B cell (primary cell): ENCODE data around the gene RFX4. TPM values are rescaled to one million over a fixed set of nuclear protein-coding genes. Genes with fewer than 3 reads are reported as not detected.

Source experiments
- ATAC-seq: fragments of 200-7000 bp; cut with Tn5 transposase; one replicate; pipeline ENCODE4 v1.10.0; 2021; ENCODE audit warnings: low read depth, mild to moderate bottlenecking, moderate number of reproducible peaks, moderate library complexity
- CTCF ChIA-PET: fragments of 350-600 bp; sonication (Branson Sonifier 250); formaldehyde crosslinking; loops from one replicate; lab custom pipeline; 2021; ENCODE audit warnings: antibody characterized with exemption, inconsistent platforms; lab: Charles Lee
- POLR2A ChIA-PET: fragments of 350-600 bp; sonication (Branson Sonifier 250); formaldehyde crosslinking; loops from one replicate; lab custom pipeline; 2021; ENCODE audit warnings: antibody characterized with exemption; lab: Charles Lee
- DNase-seq: peaks from one replicate; pipeline ENCODE4 v3.0.0; 2013
- H2AFZ ChIP-seq: 2 replicates; pipeline ENCODE4 v1.6.1; 2012; ENCODE audit warnings: mild to moderate bottlenecking, low read depth, low read length; ENCODE audit not compliant: insufficient read depth, poor library complexity, severe bottlenecking
- H3K27ac ChIP-seq, 2 donors: 1 replicate in 1 of 2; 2 replicates in 1 of 2; pipeline ENCODE4 v1.5.1; 2012 to 2013; ENCODE audit warnings: low read length in 2 of 2, mild to moderate bottlenecking in 2 of 2, moderate library complexity in 1 of 2
- H3K27me3 ChIP-seq, 4 experiments: fragments of 200-600 bp in 1 of 4; sonication (generic) in 1 of 4; replicated peaks in 1 of 4; 1 replicate in 2 of 4; 2 replicates in 2 of 4; pipeline versions ENCODE4 v1.6.1 to v1.7.0; 2013 to 2016; ENCODE audit warnings: low read length in 3 of 4, mild to moderate bottlenecking in 2 of 4, mixed read lengths in 1 of 4, moderate library complexity in 1 of 4; ENCODE audit not compliant: insufficient read depth in 4 of 4, control insufficient read depth in 3 of 4; ENCODE audit errors: control extremely low read depth in 1 of 4
- H3K36me3 ChIP-seq, 2 experiments: replicated peaks in 1 of 2; 1 replicate in 1 of 2; 2 replicates in 1 of 2; pipeline versions ENCODE4 v1.6.1 to v1.7.1; 2013; ENCODE audit warnings: low read length in 1 of 2; ENCODE audit not compliant: insufficient read depth in 2 of 2, control insufficient read depth in 1 of 2; ENCODE audit errors: control extremely low read depth in 1 of 2, extremely low read depth in 1 of 2
- H3K4me1 ChIP-seq, 2 donors: fragments of 200-600 bp in 1 of 2; sonication (generic) in 1 of 2; 1 replicate in 1 of 2; 2 replicates in 1 of 2; pipeline versions ENCODE4 v1.5.1 to v1.6.1; 2013 to 2017; ENCODE audit warnings: low read length in 2 of 2; ENCODE audit not compliant: control insufficient read depth in 2 of 2, insufficient read depth in 2 of 2
- H3K4me2 ChIP-seq: replicated peaks from 2 replicates; pipeline ENCODE3; 2012; ENCODE audit warnings: mild to moderate bottlenecking, low read depth, low read length; ENCODE audit not compliant: poor library complexity, severe bottlenecking
- H3K4me3 ChIP-seq, 5 experiments: fragments of 200-600 bp in 1 of 5; sonication (generic) in 1 of 5; 1 replicate in 3 of 5; 2 replicates in 2 of 5; pipeline versions ENCODE4 v1.5.1 to v1.7.0; 2011 to 2016; ENCODE audit warnings: low read length in 4 of 5, mild to moderate bottlenecking in 4 of 5, low read depth in 2 of 5, control low read depth in 1 of 5, moderate library complexity in 1 of 5; ENCODE audit not compliant: insufficient read depth in 1 of 5; ENCODE audit errors: control extremely low read depth in 1 of 5, extremely low read depth in 1 of 5
- H3K79me2 ChIP-seq: fragments of 200-600 bp; sonication (generic); one replicate; pipeline ENCODE4 v1.6.0; 2016; ENCODE audit warnings: low read length; ENCODE audit not compliant: control insufficient read depth, insufficient read depth
- H3K9ac ChIP-seq: fragments of 200-600 bp; sonication (generic); 2 replicates; pipeline ENCODE4 v1.6.1; 2017; ENCODE audit warnings: mild to moderate bottlenecking, low read length, moderate library complexity
- H3K9me3 ChIP-seq, 3 donors: one replicate each; pipeline versions ENCODE4 v1.6.1 to v1.7.1; 2013; ENCODE audit warnings: low read length in 2 of 3; ENCODE audit not compliant: control insufficient read depth in 2 of 3, insufficient read depth in 1 of 3; ENCODE audit errors: control extremely low read depth in 1 of 3
- H4K20me1 ChIP-seq: 2 replicates; pipeline ENCODE4 v1.6.0; 2012; ENCODE audit warnings: mild to moderate bottlenecking, low read length; ENCODE audit not compliant: insufficient read depth, control insufficient read depth, poor library complexity, severe bottlenecking
- H3K27ac Mint-ChIP-seq: one replicate; pipeline ENCODE4 v1.8.0; 2021; ENCODE audit warnings: mixed read lengths
- H3K27me3 Mint-ChIP-seq: one replicate; pipeline ENCODE4 v1.8.0; 2021; ENCODE audit warnings: mixed read lengths
- H3K4me1 Mint-ChIP-seq: one replicate; pipeline ENCODE4 v1.8.0; 2021; ENCODE audit warnings: mixed read lengths
- H3K4me3 Mint-ChIP-seq: one replicate; pipeline ENCODE4 v1.8.0; 2021; ENCODE audit warnings: mixed read lengths
- H3K9me3 Mint-ChIP-seq: one replicate; pipeline ENCODE4 v1.8.0; 2022; ENCODE audit warnings: mixed read lengths; ENCODE audit not compliant: insufficient read depth
- EZH2 ChIP-seq: IDR thresholded peaks from 2 replicates; pipeline ENCODE4 v1.6.1; 2012; ENCODE audit warnings: borderline replicate concordance, low read depth, mild to moderate bottlenecking, moderate library complexity, low read length; ENCODE audit not compliant: insufficient read depth, poor library complexity, severe bottlenecking
- WGBS: methylation state at CpG from one replicate; pipeline ENCODE4 v1.1.5; 2013; ENCODE audit warnings: missing lambda C conversion rate; ENCODE audit not compliant: insufficient coverage; 5-methylcytosine and 5-hydroxymethylcytosine counted together
- intact Hi-C: fragments of 100-400 bp; cut with micrococcal nuclease; formaldehyde crosslinking; loops from one replicate; pipeline ENCODE4 v1.10.0; 2022
- polyA plus RNA-seq: library from polyadenylated mRNA; depleted of rRNA; stranded (reverse); fragments of >200 nt; gene quantifications from 2 replicates; pipeline ENCODE4 v1.2.3, GENCODE V29; 2012
- total RNA-seq, 2 donors: library from RNA; stranded (reverse); fragments of 120-200 nt in 1 of 2; gene quantifications; 1 replicate in 1 of 2; 2 replicates in 1 of 2; pipeline versions ENCODE4 v1.2.3 to v1.2.4, GENCODE V29; 2013 to 2022
- TF ChIP-seq, protein P1 (sequence below): fragments of 200-600 bp; IDR thresholded peaks from one replicate; pipeline ENCODE4 v1.8.0; 2022; ENCODE audit warnings: antibody characterized with exemption, mild to moderate bottlenecking

RFX4 gene
- total and polyA plus RNA-seq, 2 donors (not counting 1 experiment from before 2014, with no cell fraction given), result not detected

DNA sequence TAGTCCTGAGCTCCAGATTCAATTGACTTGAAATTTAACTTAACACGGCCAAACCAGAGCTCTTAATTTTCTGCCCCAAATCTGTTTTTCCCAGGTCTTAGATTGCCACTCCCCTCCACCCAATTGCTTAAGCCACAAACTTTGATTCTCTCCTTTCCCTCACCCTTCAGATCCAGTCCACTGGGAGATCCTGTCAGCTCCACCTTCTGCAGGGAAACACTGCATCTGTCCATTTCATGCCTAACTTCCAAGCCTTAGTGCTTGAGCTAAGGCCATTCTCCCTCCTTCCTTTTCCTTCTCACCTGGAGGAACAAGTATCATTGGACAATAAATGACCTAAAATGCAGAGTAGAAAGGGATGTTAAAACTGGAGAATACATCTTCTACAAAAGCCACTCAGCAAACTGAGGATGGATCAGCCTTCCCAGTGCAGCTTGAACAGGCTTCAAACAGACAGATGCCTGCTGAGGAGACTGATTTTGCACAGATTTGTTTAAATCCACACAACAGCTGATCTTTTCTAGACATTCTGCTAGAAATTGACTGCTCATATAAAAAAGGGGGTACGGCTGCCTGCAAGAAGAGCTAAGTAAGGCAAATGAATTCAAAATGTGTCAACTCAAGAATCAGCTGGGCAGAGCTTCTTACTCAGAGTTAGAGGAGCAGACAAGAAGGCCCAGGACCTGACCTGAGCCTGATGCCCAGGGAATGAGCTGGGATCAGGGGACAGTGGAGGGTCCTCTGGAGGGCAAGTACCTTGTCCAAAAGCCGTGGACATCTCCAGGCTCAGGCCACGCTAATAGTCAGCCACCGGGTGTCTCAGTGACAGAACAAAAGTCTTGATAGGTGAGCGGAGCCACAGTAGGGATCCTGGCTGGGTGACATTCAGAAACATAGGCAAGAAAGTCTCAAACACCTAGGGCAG is 110.4 kb downstream of the RFX4 start:
- H3K9ac ChIP-seq, result no peak overlapping the region
- intact Hi-C loops, result no loop called here
- H3K4me1 ChIP-seq, result no peaks in the 10 kb centered on the region
- no peaks in the 10 kb centered on the region for H3K36me3 ChIP-seq
- 93% methylated on average over 4 of the region's 6 CpGs for WGBS
- Mint-ChIP-seq H3K27me3 (peaks cover 33% of the 10 kb centered on the region), H3K4me1 (no peaks in the 10 kb centered on the region), H3K9me3 (no peaks in the 10 kb centered on the region), H3K4me3 (no peak overlapping the region), H3K27ac (no peak overlapping the region)
- no peak overlapping the region for H3K4me2 ChIP-seq
- DNase-seq (no peak), ATAC-seq (no peak)
- no peak overlapping the region for H3K27ac ChIP-seq
- peaks cover 0 to 5% (median 2%) of the 10 kb centered on the region in 4 experiments for H3K27me3 ChIP-seq
- no peak overlapping the region for H3K4me3 ChIP-seq
- H3K9me3 ChIP-seq, result peaks cover 0 to 3% (median under 1%) of the 10 kb centered on the region in 3 donors
- H3K79me2 ChIP-seq, result no peaks in the 10 kb centered on the region
- H2AFZ ChIP-seq, result no peak overlapping the region
- TF ChIP-seq, protein P1, sequence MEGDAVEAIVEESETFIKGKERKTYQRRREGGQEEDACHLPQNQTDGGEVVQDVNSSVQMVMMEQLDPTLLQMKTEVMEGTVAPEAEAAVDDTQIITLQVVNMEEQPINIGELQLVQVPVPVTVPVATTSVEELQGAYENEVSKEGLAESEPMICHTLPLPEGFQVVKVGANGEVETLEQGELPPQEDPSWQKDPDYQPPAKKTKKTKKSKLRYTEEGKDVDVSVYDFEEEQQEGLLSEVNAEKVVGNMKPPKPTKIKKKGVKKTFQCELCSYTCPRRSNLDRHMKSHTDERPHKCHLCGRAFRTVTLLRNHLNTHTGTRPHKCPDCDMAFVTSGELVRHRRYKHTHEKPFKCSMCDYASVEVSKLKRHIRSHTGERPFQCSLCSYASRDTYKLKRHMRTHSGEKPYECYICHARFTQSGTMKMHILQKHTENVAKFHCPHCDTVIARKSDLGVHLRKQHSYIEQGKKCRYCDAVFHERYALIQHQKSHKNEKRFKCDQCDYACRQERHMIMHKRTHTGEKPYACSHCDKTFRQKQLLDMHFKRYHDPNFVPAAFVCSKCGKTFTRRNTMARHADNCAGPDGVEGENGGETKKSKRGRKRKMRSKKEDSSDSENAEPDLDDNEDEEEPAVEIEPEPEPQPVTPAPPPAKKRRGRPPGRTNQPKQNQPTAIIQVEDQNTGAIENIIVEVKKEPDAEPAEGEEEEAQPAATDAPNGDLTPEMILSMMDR, result no peak
- no peak for TF ChIP-seq EZH2
- ChIA-PET POLR2A (no interaction called here), CTCF (no interaction called here)
- no peaks in the 10 kb centered on the region for H4K20me1 ChIP-seq

DNA sequence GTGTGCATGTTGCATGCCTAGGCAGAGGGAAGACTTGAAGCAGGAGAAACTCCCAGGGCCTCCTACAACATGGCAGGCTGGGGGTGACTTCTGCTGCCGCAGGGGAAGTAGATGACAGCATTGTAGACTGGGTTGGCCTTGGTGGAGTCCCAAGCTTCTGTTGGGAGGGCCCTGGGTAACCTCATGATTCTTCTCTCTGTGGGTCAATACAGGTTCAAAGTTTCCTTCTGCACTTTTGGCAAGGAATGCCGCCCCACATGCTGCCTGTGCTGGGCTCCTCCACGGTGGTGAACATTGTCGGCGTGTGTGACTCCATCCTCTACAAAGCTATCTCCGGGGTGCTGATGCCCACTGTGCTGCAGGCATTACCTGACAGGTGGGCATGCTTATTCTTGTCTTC is 113.3 kb downstream of the RFX4 start:
- H3K4me1 Mint-ChIP-seq, result no peaks in the 10 kb centered on the region
- peaks cover 0 to 3% (median 2%) of the 10 kb centered on the region in 4 experiments for H3K27me3 ChIP-seq
- H3K79me2 ChIP-seq, result no peaks in the 10 kb centered on the region
- no peaks in the 10 kb centered on the region for H3K36me3 ChIP-seq
- H4K20me1 ChIP-seq, result no peaks in the 10 kb centered on the region
- no peak overlapping the region for H3K4me3 ChIP-seq
- H3K9me3 Mint-ChIP-seq, result no peaks in the 10 kb centered on the region
- intact Hi-C loops, result no loop called here
- no peak overlapping the region for H3K4me2 ChIP-seq
- ChIA-PET POLR2A (no interaction called here), CTCF (no interaction called here)
- H3K9ac ChIP-seq, result no peak overlapping the region
- no peak overlapping the region for H3K4me3 Mint-ChIP-seq
- no peak overlapping the region for H3K27ac Mint-ChIP-seq
- DNase-seq (no peak), ATAC-seq (no peak)
- TF ChIP-seq EZH2, result no peak
- TF ChIP-seq, protein P1, result no peak
- 95% methylated on average over 6 of the region's 6 CpGs for WGBS
- peaks cover 2 to 12% (median 9%) of the 10 kb centered on the region in 3 donors for H3K9me3 ChIP-seq
- peaks cover 27% of the 10 kb centered on the region for H3K27me3 Mint-ChIP-seq
- no peaks in the 10 kb centered on the region for H3K4me1 ChIP-seq
- H2AFZ ChIP-seq, result no peak overlapping the region
- H3K27ac ChIP-seq, result no peak overlapping the region
